Stimulated activated CD4-positive, alpha-beta T cell treated with anti-CD3 and anti-CD28 coated beads, Interleukin-12 subunit alpha, Interleukin-12 subunit beta, amount 100 ng/mL, for 4 hours (primary cell): ENCODE results near the gene DPM3.
"Not testable (repeated sequence)": the region's sequence is repeated elsewhere in the genome, so short reads cannot be mapped to it uniquely, and the experiment has no call there.

Experiments used
- DNase-seq: peaks from one replicate; pipeline ENCODE4 v3.0.0-alpha.2; 2020

DPM3 gene

DNA sequence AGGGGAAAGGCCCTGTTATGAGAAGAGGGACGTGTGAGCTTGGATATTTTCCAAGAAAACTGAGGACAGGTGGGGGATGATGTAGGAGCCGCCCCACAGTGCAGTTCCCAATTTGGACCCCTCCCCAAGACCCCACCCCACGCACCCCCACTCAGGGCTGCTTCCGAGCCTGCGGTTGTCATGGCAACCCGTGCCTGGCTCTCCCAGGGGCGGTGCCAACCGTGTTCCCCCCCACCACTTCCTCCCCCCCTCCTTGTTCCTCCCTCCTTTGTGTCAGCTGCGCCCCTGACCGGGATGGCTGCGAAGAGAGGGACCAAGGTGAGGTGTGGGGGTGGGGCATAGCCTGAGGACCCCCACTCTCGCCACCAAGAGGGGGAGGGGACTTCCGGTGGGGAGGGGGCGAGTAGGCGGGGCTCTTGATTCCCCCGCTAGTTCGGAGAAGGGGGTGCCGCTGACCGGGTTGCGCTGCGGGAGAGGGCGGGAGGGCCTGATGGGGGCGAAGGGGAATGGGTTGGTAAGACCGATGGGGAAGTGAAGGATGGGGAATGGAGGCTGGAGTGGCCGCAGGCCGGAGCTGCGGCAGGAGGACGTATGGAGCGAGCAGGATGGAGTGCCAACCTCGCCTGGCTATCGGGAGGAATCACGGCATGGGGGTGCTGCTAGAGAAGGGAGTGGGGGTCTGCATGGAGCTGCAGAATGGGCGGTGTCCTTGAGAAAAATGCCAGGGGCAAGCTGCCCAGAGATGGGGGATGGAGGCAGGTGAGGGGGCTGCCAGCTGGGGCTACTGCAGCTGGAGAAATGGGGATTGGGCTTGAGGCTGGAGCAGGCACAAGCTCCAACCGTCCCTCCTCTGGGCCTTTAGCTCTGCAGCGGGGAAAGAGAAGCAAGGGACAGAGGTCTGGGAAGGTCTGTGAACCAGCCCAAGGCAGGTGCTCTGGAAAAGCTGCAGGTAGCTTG, 34.3 kb upstream of the DPM3 start:
- DNase-seq, result peak; percentile 48

DNA sequence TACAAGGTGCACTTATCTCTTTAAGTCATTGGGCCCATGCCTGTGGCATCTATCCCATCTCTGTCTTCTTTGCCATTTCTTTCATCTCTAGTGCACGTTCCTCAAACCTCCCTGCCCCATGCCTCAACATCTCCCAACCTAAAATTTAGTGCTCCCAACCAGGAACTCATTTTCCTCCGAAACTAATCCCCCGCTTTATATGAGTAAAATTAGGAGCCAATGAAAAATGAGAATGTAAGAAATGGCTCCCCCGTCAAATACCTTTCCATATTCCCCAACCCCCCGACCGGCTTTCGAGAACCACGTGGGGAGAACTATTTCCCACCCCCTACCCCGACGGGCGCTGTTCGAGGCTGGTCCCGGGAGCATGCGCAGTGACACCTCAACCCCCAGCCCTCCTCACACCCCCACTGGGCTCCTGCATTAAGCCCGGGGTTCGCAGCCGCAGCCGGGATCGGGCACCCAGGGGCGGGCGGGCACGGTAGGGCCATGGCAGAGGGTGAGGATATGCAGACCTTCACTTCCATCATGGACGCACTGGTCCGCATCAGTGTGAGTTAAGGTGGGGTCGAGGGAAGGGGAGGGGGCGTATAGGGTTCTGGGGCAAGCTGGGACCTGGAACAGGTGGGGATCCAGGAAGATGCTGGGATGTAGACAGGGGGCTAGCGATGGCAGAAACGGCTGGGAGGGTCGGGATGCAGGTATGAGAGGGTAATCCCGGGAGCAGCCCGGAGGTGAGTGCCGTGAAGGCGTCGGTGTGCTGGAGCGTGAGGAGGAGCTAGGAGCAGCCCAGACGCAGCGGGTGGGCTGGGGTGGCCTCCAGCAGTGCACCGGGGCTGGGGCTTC, 33.4 kb upstream of the DPM3 start, which contains the start of gene TRIM46:
Gene TRIM46 (plus strand): TSS at position 372 of the 846 bp plus-strand sequence. CDS start 118 bp downstream, at position 490.
- peak; percentile 72 for DNase-seq

DNA sequence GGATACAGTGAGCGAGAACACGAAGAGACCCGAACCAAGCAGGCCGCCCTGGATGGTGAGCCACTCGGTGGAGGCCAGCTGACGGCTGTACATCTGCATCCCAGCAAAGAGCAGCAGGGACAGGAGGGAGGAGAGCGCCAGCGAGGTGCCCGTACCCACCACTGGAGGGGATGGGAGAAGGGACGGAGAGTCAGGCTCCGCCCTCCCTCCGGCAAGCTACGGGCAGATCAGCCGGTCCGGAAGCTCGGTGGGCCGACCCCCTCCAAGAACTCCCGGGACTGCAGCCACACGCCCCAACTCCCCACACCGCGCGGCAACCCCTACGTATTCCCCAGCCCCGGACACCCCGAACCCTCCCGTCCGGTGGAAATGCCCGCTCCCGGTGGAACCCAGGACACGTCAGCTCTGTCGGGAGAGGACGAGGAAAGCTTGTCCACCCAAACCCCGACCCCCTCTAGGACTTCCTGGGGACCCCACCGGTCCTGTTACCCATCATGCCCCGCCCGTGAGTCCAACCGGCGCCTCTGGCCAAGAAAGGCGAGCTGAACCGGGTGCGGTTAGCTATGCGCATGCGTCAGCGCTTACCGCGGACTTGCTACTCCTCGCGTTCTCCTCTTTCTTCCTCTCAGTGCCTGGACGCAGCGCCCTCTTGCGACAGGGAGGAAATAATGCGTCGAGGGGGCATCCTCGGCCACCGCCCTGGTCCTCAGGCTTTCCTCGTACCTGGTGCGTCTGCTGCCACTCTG, 32.6 kb upstream of the DPM3 start, which contains the start of gene KRTCAP2:
Gene KRTCAP2 (minus strand): TSS at position 573 of the 746 bp plus-strand sequence. CDS start 80 bp downstream, at position 493.
- peak; percentile 92 for DNase-seq

DNA sequence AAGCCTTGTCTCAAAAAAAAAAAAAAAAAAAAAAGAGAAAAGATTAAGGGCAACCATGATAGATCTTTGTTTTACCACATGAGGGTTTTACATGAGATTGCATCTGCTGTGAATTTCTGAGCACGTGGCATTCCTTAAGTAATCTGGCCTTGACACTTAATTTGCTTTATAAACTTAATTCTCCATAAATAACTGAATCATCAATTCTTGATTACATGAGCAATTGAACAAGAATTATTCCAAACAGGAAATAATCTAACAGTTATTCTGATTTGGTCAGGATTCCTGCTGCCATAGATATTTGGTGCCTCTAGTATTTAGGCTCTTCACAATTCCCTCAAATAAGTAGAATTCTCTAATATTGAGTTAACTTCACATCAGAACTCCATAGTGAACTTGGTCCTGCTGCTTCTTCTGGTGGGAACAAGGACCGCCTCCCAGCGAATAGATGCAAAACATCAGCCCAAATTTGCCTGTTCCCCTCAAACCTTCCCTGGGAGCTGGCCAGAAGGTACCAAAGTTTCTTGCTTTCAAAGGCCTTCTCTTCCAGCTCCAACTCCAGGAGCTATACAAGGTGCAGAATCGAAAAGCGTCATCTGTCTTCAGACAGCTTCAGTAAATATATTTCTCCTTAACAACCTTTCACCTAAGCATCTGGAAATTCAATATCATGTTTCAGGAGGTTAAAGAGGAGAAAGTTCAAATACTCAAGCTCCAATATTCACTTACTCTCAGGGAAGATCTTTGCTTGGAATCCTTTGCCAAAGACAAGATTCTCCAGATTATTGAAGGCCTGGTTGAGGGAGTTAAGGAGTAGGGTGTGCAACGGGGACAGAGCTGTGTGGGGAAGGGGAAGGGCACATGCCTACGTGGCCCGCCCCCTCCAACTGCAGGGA, 31.8 kb upstream of the DPM3 start:
- DNase-seq, result no peak

DNA sequence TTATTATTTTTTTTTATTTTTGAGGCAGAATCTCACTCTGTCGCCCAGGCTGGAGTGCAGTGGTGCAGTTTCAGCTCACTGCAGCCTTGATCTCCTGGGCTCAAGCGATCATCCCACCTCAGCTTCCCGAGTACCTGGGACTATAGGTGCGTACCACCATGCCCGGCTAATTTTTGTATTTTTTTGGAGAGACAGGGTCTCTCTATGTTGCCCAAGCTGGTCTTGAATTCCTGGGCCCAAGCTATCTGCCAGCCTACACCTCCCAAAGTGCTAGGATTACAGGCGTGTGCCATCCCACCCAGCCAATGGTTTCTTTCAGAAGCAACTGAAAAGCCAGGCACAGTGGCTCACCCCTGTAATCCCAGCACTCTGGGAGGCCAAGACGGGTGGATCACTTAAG, 30.5 kb upstream of the DPM3 start:
- DNase-seq, result no peak

DNA sequence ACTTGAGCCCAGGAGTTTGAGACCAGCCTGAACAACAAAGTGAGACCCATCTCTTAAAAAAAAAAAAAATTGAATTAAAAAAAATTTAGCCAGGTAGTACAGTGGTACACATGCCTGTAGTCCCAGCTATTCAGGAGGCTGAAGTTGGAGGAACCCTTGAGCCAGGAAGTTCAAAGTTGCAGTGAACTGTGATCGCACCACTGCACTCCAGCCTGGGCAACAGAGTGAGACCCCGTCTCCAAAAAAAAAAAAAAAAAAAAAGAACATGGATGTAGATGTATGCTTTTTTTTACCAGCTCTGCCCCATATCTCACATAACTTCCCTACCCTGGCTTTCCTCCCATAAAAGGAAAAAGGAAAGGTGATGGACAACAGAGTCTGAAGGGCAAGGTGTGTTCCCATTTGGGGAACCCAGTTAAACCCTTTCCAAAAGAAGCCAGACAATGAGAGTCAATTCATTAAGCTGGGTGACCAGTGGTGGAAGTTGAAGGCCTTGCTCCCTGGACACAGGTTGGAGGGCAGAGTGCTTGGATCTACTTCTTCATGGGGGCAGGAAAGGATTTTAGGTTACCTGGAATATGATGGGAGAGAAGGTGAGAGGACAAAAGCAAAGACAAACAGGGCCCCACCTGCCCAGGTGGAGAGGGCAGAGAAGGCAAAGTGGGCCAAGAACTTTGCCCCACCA, 29.9 kb upstream of the DPM3 start:
- no peak for DNase-seq

DNA sequence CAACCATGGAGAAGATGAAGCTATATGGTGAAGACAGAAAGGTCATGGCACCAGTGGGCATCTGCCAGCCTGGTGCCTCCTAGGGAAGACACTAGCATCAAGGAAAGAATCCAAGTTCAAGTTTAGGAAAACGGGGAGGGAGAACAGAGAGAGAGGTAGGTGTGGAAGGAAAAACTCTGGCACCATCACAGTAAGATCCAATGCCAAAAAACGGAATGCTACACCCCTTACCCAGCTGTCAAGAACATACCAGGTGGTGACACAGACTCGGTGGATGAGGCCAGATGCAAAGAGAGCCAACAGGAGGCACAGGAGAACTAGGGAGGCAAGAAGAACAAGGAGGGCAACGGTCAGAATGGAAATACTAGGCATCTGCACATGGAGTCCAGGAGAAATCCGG, 29.2 kb upstream of the DPM3 start:
- no peak for DNase-seq

DNA sequence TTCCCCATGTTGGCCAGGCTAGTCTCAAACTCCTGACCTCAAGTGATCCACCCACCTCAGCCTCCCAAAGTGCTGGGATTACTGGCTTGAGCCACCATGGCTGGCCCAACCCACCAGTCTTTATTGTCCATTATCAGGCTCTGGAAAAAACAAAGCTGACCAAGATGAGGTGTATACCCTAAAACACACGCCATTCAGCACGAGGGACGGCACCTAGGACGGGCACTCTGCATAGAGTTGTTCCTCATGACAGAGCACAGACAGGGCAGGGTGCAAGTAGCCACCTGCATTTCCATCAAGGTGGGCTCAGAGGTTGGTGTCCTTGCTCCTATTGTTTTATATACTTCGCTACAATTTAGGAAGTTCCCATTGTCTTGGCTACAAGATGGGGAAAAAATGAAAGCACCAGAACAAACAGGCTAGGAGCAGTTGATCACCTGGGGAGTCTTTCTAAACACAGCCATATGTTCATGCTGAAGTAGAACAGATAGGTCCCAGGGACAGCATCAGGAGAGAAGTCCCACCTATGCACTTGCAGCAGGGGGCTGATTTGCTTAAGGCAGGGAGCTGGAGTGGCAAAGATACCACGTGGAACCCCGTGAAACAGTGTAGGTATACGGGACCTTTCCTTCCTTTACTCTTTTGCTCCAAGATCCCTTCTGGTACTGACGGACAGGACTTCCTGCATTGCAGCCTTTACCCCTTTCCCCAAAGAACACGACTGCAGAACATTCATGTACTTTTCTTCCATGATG, 28.3 kb upstream of the DPM3 start:
- DNase-seq, result no peak

DNA sequence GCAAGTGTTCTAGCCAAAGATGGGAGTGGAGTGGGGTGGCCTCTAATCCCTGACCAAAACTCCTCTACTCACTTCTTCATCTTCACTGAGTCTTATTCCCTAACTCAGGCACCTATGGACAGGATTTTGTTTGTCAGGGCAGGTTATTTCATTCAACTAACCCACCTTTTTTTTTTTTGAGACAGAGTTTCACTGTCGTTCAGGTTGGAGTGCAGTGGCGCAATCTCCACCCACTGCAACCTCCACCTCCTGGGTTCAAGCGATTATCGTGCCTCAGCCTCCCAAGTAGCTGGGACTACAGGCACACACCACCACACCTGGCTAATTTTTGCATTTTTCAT, 27.7 kb upstream of the DPM3 start:
- not testable (repeated sequence) for DNase-seq

DNA sequence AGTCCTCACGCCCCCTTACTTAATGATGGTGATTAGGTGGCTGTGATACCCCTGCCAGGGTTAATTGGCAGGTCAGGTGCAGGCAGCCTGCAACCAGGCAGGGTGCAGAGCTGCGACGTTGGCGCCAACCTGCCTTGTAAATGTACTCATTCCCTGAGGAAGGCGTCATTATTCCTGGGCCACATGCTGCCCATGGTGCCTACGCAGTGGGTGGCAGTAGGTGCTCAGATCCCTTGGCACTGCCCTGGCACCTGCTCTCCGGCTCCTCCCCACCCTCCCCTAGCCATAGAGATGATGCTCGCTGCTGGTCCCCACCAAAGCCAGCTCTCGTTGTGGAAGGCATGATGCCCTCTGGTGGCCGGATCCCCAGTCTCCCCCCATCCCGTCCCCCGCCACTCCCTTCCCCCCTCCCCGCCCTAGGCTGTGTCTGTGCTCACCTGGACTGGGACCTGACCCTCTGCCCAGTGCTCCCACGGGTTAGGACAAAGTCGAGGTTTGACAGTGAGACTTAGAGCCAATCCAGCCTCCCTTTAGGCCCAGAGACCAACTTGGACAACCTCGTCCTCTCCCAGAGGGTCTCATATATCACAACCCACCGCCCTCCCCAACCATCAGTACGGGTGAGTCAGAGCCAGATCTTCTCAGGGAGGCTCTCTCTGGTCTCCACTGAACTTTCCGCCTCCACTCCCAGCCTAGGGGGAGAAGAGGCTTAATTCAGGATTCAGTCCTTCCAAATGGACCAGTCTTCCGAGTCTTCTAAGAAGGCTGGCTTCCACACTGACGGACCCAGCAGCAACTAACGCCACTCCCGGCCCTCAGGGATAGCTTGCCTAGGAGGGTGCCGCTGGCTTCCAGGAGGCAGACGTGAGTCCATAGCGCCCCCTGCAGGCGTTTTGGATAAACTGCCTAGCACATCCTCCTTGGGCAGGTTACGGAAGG, 27.1 kb upstream of the DPM3 start:
- peak; percentile 85 for DNase-seq

DNA sequence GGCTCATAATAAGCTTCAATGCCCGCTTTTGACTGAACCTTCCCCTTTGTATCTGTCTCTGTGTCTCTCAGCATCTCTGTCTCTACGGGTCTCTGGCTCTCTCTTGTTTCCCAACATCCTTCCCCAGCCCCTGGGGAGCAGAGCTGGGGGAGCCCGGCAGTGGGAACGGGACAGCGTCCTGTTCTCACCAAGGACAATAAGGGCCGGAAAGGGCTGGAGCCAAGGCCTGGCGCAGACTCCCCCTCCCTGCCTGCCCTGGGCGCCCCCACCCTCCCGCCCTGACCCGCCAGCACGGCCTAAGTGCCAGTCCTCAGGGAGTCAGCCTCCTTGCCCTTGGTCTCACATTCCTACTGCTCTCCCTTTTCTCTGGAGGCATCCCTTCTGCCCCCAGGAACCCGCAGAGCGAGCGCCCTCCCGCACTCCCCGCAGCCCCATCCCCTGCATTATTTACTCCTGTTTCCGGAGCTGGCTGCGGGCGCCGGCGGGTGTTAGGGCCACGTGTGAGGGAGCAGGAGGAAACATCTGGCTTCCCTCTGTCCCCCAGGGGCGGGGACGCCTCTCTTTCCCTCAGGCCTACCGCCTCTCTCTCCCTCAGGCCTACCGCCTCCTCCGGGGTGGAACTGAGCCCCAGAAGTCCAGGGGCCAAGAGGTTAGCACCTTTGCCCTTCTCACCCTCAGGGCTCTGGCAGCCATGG, 26.3 kb upstream of the DPM3 start:
- DNase-seq, result no peak

DNA sequence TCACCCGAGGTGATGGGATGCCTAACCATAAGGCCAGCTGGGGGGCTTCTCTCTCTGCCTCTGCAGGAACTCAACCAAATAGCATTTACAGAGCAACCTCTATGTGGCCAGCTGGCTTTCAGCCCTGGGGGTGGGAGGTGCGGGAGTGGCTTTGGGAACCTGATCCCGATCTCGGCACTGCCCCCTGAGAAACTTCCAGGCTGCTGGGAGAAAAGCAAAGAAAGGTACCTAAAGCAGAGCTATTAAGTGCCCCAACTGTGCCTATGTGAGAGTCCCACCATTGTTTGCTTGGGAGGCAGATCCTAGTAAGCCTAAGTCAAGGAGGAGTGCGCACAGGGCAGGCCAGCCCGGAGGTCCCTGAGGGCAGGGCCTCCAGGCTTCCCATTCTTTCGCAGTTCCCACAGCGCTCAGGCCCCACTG, 25.7 kb upstream of the DPM3 start:
- DNase-seq, result no peak

DNA sequence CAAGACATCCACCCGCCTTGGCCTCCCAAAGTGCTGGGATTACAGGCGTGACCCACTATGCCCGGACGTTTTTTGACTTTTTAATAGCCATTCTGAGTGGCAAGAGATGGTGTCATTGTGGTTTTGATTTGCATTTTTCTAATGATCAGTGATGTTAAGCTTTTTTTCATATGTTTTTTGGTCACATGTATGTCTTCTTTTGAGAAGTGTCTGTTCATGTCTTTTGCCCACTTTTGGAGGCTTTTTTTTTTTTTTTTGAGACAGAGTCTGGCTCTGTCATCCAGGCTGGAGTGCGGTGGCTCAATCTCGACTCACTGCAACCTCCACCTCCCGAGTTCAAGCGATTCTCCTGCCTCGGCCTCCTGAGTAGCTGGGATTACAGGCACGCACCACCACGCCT, 24.3 kb upstream of the DPM3 start:
- not testable (repeated sequence) for DNase-seq

DNA sequence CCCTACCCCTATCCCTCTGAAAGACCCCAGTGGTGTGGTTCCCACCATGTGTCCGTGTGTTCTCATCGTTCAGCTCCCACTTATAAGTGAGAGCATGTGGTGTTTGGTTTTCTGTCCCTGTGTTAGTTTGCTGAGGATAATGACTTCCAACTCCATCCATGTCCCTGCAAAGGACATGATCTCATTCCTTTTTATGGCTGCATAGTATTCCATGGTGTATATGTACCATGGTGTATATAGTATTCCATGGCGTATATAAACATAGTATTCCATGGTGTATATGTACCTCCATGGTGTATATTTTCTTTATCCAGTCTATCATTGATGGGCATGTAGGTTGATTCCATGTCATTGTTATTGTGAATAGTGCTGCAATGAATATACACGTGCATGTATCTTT, 23.5 kb upstream of the DPM3 start:
- DNase-seq, result not testable (repeated sequence)

DNA sequence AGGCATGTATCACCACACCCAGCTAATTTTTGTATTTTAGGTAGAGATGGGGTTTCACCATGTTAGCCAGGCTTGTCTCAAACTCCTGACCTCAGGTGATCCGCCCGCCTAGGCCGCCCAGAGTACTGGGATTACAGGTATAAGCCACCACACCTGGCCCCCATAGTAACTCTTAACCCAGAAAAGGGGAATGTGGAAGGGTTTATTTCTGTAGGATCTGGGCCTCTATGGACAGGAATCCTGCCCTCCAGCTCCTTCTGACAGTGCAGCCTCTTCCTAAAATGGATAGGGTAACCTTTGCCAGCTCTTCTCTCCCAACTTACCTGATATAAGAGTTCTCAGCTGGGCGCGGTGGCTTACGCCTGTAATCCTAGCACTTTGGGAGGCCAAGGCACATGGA, 22.3 kb upstream of the DPM3 start:
- DNase-seq, result not testable (repeated sequence)

DNA sequence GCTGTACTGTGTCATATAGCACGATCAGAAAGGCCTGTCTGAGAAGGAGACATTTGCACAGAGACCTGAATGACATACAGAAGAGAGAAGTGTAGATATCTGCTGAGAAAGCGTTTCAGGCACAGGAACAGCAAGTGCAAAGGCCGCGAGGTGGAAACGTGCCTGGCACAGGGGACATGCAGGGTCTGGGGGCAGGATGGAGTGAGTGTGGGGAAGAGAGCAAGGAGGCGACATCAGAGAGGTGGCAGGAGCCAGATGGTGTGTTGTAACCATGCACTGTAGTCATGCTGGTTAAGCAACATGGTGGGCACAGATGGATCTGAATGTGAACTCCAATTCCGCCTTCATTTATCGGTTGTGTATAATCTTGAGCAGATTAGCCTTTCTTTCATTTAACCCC, 19.8 kb upstream of the DPM3 start:
- DNase-seq, result no peak

DNA sequence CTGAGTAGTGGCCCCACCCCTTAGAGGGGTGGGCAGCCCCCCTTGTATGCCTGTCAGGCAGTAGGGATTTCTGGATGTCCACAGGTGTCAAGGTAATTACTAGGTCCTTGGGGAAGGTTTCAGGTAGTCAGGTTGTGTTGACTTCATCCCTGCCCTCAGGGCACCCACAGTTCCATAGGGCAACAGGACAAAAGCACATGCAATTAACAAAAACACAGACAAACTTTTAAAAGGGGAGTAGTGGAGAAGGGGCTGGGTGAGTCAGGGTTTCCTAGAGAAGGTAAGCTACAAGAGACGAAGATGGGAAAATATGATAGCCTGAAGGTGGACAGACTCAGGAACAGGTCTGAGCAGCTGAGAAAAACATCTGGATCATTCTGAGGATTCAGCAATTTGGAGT, 18.7 kb upstream of the DPM3 start:
- DNase-seq, result no peak

DNA sequence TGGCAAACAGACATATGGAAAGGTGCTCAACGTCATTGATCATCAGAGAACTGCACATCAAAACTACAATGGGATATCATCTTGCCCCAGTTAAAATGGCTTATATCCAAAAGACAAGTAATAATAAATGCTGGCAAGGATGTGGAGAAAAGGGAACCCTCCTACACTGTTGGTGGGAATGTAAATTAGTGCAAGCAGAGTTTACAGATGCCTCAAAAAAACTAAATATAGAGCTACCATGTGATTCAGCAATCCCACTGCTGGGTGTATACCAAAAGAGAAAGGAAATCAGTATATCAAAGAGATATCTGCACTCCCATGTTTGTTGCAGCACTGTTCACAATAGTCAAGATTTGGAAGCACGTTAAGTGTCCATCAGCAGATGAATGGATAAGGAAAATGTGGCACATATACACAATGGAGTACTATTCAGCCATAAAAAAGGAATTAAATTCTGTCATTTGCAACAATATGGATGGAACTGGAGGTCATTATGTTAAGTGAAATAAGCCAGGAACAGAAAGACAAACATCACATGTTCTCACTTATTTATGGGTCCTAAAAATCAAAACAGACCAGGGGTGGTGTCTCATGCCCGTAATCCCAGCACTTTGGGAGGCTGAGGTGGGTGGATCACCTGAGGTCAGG, 15.8 kb upstream of the DPM3 start:
- not testable (repeated sequence) for DNase-seq
